GM20431 (cell line): ENCODE measurements around the gene KDM5D.

ENCODE experiments used
- in situ Hi-C: fragments of 300-500 bp; cut with MseI, MboI; formaldehyde crosslinking; loops from one replicate; pipeline ENCODE4 v1.15.0; 2020; ENCODE audit warnings: low sequenced_read_pairs; ENCODE audit not compliant: unreplicated experiment

The KDM5D gene

DNA sequence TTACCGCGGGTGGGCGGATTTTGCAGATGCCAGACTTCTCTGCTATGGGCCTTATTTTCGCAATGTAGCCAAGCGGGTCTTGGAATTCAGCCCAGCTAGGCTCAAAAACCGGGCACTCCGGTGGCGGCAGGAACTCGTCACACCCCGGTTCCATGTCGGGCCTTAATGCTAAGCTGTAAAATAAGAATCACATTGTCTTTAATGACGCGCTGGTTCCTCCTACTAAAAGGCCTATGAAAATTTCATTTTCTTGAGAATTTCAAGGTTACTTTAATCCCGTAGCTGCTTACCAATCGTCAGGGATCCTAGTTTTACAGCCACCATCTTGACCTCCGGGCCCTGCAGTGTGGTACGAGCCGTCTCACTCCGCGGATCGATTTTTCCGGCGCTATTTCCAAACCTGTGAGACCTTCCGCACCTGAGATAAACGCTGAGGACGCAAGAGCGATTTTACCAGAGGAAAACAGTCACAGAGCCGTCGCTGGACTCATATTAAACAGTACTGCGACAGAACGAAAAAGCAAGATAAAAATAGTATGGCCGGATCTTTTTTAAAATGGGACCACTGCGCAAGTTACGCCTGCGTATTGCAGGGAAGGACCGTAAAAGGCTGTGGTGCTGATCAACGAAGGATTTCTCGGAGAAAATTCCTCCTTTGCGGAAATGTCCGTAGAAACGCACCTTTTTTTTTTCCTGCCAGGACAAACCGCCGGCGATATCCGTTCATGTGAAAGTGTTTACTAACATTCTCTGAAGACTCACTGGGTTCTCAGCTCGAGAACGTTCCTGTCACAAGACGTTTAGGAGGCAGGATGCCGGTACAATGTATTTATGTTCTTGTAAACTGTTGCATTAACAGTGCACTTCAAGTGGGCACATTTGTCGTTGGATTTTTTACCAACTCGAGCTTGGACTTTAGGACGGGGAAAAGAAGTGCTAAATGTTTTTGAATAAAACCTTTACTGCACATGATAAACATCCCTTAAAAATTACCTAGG lies at the start of gene KDM5D:
Gene KDM5D (minus strand): TSS at position 346 of the 998 bp plus-strand sequence. CDS start 192 bp downstream, at position 154.
- in situ Hi-C loops = no loop called here

DNA sequence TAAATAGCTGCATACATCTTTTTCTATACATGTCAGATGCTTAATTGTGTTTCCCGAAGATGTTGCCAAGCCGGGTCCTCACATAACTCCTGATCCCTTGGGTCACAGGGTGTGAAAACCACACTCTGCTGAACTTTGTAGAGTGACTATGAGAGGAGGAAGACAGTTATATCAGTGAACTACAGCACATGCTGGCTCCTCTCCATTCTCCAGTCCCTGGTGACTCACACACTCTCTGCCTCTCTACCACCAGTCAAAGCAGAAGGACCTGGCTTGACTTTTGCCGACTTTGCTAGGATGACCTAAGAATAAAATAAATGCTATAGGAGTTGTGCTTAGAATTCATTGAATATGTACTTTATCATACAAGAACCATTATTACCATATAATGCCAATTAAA lies 23.8 kb upstream of the KDM5D start:
- in situ Hi-C loops = loop anchor here (25.0 kb wide), 1 partner anchor 94 kb away; no protein-coding TSS in a partner anchor

DNA sequence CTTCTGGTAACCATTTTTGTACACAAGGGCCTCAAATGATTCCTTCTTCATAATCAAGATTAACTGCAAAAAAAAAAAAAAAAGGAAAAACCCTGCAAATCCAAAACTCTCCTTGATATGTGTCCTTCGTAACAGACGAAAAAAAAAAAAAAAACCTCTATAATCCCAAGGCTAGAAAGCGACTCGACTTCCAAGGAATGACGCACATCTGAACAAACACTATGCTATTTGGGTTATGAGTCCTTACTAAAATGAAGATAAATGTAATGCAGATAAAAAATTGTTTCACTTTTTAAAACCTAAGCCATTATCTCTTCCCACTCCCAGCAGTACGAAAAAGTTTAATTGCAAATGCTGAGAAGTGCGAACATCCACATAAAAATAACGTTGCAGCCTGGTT lies 1.2 kb downstream of the KDM5D start:
- in situ Hi-C loops = no loop called here

DNA sequence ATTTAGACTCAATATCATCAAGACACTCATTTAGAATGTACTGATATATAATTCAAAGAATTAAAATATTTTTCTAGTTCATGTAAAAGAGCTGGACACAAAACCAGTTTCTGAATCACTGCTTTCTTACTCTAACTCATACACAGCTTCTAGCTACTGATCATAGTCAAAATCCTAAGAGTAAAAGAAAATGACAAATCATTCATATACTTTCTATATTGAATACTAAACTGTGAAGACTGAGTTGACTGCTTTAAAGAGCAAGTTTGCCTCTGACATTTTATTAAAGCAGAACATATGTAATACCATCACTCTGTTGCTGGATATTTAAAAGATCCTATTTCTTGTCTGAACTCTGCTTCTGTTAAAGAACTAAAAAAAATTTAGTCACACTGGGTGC lies 2.4 kb downstream of the KDM5D start:
- in situ Hi-C loops = no loop called here

DNA sequence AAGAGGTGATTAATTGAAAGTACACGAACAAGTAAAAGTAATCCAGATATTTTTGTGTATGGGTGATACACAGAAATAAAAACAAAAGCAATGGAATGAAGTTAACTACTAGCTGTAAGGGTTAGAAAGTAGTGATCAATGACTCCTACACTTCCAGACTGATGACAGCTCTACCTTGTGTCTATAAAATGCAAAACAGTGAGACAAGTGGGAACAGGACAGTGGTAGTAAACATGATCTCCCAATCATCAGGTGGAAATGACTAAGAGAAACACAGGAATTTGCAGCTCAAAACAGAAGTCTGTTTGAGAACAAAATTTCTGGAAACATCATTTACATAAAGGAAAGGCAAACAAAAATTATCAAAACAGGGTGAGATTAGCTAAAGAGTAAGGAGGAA lies 10.1 kb downstream of the KDM5D start:
- in situ Hi-C loops = no loop called here

DNA sequence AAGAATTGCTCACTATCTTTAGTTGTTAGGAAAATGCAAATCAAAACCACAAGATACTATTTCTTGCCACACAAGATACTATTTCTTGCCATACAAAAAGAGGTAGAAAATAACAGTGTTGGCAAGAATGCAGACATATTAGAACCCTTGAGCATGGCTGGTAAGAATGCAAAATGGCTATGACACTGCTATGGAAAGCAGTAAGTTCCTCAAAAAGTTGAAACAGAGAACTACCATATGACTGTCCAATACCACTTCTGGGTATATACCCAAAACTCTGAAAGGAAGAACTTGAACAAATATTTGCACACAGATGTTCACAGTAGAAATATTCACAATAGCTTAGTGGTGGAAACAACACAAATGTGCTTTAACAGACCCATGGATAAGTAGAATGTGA lies 26.6 kb downstream of the KDM5D start:
- in situ Hi-C loops = no loop called here

DNA sequence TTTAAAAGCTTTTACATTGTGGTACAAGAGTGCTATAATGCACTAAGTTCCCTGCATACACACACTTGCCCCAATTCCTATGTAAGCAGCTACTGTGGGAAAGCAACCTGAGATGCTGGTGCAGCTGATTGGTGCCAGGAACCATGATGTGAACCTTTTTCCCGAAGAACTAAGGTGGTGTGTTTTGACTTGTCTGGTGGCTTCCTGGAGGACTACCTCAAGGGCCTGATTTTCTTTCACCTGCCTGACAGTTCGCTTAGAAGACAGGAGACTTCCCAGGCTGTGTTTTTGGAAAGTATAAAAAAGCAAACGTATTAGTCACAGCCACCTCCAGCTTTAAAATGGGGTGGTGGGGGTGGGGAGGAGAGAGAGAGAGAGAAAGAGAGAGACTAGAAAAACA lies 27.4 kb downstream of the KDM5D start:
- in situ Hi-C loops = no loop called here

DNA sequence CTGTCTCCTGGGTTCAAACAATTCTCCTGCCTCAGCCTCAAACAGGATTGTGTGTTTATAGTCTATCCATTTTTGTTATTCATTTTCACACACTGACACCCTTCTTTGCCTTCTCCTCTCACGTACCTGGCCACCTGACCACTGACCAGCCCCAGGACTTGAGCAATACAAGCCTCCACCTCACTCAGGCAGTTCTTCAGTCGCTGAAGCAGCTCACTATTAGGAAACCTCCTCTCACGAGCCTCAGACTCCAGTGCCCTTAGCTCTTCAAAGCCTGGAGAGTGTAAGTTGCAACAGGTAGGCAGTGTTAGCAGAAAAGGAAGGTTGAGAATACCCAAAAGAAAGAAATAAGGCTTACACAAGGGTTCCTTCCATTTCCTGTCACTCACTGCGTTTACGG lies 29.3 kb downstream of the KDM5D start:
- in situ Hi-C loops = no loop called here

DNA sequence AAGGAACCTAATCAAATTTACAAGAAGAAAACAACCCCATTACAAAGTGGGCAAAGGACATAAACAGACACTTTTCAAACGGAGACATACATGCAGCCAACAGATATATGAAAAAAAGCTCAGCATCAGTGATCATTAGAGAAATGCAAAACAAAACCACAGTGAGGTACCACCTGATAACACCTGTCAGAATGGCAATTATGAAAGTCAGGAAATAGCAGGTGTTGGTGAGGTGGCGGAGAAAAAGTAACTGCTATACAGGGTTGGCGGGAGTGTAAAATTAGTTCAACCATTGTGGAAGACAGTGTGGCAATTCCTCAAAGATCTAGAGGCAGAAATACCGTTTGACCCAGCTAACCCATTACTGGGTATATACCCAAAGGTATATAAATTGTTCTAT lies 31.1 kb downstream of the KDM5D start:
- in situ Hi-C loops = no loop called here

DNA sequence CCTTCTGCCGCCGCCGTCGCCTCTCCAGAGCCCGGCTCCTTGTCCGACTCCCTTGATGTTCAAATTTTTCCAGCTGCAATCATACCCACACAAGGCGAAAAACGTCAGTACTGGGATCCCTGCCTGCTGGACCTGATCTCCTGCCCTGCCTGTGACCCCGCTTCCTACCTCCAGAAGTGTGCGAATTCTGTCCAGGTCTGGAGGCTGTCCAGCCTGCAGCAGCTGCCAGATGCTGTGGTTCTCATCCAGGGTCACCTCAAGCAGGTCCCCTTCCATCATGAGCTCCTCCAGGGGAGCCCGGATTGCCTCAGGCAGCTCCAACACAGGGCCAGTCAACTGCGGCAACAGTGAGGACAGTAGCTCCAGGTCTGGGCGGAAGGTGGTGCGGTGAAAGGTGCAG lies 38.3 kb downstream of the KDM5D start:
- in situ Hi-C loops = no loop called here

DNA sequence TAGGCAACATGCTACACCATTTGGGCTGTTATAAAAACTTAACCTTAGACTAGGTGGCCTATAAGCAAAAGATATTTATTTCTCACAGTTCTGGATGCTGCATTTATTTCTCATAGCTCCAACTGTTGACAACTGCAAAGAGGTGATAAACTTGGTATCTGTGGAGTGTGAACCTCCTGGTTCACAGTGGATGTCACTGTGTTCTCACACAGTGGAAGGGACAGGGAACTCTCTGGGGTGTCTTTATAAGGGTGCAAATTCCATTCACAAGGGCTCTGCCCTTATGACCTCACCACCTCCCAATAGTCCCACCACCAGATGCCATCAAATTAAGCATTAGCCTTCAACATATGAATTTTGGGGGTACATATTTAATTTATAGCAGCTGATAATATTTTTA lies 46.0 kb downstream of the KDM5D start:
- in situ Hi-C loops = loop anchor here (25.0 kb wide), 3 partner anchors 89 to 211 kb away; no protein-coding TSS in a partner anchor

DNA sequence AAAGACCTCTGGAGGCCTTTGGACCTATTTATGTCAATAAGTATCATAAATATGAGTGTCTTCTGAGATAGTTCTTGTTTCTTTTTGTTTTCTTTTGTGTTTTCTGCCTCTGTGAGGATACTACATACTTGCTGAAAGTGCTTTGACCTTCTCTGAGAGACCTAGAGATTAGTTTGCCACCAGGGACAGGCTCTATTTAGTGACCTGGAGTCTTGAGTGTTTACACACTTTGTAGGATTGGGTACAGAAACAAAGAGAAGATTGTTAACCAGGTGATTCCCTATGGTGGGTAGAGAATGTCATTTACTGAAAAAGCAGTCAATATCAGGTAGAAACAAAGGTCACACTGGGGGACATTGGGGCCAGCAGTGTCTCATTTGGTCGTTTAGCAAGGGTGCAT lies 63.7 kb downstream of the KDM5D start:
- in situ Hi-C loops = loop anchor here (25.0 kb wide), 3 partner anchors 94 to 194 kb away; no protein-coding TSS in a partner anchor
